EH (cell line): Measurements from ENCODE around the gene FBXO28.
"Not testable (repeated sequence)": the region's sequence is repeated elsewhere in the genome, so short reads cannot be mapped to it uniquely, and the experiment has no call there.

Source experiments
- DNase-seq: peaks from one replicate; pipeline ENCODE4 v3.0.0-alpha.2; 2015; ENCODE audit warnings: low read depth

Gene FBXO28

GRCh38 chr1:224188286-224188685 is 74.4 kb downstream of the FBXO28 start:
- DNase-seq, result no peak

- peak; percentile 29 for DNase-seq
Measured at GRCh38 chr1:224189561-224189960, 75.7 kb downstream of the FBXO28 start.

- no peak for DNase-seq
Measured at GRCh38 chr1:224192082-224192788, 78.3 kb downstream of the FBXO28 start.

DNA sequence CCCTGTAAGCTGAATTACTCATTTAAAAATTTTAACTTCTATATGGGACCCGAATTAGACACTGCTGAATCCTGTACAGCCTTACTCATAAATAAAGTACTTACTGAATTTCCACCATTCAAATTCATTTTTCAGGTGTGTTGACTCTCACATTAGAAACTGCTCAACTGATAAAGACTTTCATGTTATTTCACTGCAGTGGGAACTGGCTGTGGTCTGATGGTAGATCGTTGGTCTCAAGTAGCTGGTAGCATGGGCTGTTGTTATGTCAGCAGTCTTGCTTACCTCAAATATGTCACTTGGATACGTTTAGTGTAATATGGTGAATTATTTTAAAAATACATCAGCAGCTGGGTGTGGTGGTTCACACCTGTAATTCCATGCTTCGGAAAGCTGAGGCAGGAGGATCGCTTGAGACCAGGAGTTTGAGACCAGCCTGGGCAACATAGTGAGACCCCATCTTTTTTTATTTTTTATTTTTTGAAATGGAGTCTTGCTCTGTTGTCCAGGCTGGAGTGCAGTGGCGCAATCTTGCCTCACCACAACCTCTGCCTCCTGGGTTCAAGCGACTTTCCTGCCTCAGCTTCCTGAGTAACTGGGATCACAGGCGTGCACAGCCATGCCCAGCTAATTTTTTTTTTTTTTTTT is 79.5 kb downstream of the FBXO28 start:
- DNase-seq, result no peak

GRCh38 chr1:224196813-224197600 is 83.1 kb downstream of the FBXO28 start:
- DNase-seq, result peak; percentile 23

DNA sequence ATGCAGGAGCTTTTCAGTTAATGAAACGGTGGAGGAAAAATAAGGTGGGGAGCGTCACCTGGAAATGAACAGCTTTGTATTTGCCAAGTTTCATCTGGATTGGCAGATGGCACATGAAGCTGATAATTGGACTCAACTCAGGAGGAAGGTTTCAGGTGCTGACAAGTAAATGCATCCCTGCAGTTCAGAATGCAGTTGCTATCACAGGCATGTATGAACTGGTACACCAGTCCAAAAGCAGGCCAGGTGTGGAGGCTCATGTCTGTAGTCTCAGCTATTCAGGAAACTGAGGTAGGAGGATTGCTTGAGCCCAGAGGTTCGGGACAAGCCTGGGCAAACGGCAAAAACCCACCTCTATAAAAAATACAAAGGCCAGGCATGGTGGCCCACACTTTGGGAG is 84.7 kb downstream of the FBXO28 start:
- no peak for DNase-seq

- no peak for DNase-seq
Measured at GRCh38 chr1:224199679-224200078, 85.8 kb downstream of the FBXO28 start.

DNA sequence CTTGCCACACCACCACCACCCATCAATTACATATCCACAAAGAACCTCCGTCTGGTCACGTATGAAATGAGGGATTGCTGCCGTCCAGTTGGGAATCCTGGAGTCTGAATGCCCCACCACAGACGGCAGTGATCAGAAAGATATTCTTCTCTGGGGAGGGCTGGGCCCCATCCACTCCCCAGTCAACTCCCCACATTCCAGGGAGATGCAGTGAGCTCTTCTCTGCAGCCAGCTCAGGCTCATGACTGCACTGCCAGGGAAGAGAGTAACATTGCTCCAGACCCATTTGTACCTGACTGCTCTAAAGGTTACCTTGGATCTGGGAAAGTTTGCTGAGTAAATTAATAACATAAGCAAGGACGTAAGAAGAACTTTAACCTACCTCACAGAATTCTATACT is 87.5 kb downstream of the FBXO28 start:
- no peak for DNase-seq

- DNase-seq, result no peak
Measured at GRCh38 chr1:224201853-224202252, 87.9 kb downstream of the FBXO28 start.

DNA sequence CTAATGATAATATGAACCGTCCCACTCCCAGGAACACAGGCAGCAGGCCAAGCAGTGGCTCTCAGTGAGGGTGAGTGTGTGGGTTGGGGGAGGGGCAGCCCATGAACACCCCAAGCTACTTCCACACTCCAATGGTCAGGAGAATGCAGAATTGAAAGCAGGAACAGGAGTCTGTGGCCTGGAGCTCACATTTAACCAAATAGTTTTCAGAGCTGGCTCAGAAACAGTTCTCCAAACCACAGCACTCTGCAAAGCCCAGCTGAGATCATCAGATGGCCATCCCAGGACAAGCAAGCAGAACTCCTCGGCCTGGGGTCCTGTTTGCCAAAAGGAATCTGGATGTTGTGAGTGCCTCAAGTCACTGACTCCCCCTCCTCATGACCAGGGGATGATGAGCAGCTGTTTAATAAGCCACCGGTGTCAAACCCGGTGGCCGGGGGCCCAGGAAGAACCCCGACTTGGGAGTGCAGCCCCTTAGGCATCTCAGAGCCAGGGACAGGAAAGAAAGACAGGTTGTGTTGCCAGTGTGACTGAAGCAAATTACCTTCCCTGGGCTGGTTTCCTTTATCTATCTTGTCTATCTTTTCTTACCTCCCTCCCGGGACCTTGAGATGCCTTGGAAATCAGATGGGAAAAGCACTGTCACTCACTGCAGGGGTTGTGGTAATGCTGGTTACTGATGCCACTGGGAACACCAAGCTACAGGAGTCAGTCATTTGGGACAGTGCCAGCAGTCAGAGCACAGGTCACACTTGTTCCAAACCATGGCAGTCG is 89.5 kb downstream of the FBXO28 start:
- DNase-seq, result peak; percentile 87

GRCh38 chr1:224205438-224205840 is 91.5 kb downstream of the FBXO28 start:
- peak; percentile 84 for DNase-seq

DNA sequence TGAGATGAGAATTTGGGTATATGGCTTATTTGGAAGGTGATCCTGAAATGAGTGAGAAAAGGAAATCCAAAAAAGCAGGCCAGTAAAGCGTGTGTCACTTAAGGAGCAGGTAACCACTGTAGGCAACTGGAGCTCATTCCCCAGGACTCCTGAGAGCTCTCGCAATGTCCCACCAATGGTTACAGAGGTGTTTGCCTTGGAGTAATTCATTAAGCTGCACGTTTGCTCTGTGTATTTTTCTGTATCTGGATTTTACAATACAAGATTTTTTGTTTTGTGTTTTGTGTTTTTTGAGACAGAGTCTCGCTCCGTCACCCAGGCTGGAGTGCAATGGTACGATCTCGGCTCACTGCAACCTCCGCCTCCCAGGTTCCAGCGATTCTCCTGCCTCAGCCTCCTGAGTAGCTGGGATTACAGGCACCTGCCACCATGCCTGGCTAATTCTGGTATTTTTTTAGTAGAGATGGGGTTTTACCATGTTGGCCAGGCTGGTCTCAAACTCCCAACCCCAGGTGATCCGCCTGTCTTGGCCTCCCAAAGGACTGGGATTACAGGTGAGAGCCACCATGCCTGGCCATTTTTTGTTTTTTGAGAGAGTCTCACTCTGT is 92.1 kb downstream of the FBXO28 start:
- not testable (repeated sequence) for DNase-seq

DNA sequence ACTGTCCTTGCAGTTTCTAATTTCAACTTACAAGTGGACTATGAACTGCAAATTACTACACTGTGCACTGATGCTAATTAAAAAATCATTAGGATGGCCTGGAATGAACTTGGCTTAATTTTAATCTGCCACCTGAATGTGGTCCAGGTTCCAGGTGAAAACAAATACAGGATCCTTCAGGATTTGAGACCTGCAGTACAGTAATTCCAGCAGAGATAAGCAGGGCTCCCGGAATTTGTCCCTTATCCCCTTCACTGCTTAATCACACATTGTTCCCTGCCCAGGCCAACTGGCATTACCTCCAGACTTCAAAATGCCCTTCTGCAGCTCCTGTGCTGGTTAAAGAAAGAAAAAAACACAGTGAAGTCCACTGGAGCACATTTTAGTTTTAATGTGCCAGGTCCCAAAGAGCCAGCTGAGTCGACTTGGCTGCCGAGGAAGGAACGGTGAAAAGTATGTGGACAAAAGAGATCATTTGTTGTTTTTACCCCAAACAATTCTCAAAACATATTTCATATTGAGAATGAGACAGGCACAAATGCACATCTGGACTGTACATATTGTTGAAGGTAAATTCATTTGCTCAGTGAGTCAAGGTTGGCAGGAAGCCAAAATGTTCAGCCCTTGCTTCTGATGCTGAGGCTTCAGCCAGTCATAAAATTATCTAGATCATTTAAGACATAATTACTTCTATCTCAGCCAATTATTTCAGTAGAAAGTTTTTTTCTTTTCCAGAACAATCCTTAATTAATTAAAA is 97.5 kb downstream of the FBXO28 start:
- DNase-seq, result peak; percentile 61
